GM12865 (cell line): Measurements from ENCODE around the gene SH2B3.
"Not testable (repeated sequence)": the region's sequence is repeated elsewhere in the genome, so short reads cannot be mapped to it uniquely, and the experiment has no call there.

Experiments
- DNase-seq: peaks from one replicate; pipeline ENCODE4 v3.0.0; 2010; ENCODE audit warnings: low read depth
- H3K4me3 ChIP-seq: 2 replicates; pipeline ENCODE4 v1.5.1; 2011; ENCODE audit warnings: mild to moderate bottlenecking, low read depth, low read length, control low read depth
- TF ChIP-seq, protein P1 (sequence below): IDR thresholded peaks from 2 replicates; pipeline ENCODE4 v1.5.1; 2011; ENCODE audit warnings: low read length, control low read depth, low read depth, inconsistent platforms; ENCODE audit not compliant: insufficient read depth; ENCODE audit errors: missing control alignments

Gene SH2B3

DNA sequence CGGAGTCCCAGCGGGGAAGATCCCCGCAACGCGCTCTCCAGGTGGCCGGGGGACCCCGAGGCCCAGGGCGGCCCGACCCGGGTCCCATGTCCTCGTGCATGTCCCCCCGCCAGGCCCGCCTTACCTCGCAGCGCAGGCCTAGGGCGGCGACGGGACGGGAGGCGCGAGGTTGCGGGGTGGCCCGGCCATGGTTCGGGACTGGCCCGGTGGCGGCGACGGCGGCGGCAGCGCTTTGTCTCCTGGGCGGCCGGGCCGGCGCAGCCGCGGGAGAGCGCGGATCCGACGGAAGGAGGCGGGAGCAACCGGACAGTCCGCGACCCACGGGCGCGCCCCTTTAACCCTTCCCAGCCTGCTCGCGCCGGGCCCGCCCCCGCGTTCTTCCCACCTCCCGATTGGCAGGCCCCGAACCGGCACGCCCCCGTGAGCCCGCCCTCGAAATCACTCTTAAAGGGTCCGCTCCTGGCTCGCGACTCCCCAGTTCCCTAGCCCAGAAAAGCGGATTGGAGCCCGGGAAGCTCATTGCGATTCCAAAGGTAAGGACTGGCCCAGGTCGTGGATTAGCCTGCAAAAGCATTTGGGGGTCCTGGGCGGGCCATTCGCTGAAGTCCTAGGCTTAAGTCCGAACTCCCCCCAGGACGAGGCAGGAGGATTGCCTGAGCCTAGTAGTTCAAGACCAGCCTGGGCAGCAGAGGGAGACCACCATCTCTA is 36.8 kb upstream of the SH2B3 start, which contains the start of gene PHETA1:
Gene PHETA1 (minus strand): TSS at position 308 of the 708 bp plus-strand sequence. CDS start 5,668 bp downstream, outside the sequence.
- TF ChIP-seq, protein P1, sequence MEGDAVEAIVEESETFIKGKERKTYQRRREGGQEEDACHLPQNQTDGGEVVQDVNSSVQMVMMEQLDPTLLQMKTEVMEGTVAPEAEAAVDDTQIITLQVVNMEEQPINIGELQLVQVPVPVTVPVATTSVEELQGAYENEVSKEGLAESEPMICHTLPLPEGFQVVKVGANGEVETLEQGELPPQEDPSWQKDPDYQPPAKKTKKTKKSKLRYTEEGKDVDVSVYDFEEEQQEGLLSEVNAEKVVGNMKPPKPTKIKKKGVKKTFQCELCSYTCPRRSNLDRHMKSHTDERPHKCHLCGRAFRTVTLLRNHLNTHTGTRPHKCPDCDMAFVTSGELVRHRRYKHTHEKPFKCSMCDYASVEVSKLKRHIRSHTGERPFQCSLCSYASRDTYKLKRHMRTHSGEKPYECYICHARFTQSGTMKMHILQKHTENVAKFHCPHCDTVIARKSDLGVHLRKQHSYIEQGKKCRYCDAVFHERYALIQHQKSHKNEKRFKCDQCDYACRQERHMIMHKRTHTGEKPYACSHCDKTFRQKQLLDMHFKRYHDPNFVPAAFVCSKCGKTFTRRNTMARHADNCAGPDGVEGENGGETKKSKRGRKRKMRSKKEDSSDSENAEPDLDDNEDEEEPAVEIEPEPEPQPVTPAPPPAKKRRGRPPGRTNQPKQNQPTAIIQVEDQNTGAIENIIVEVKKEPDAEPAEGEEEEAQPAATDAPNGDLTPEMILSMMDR = no peak

DNA sequence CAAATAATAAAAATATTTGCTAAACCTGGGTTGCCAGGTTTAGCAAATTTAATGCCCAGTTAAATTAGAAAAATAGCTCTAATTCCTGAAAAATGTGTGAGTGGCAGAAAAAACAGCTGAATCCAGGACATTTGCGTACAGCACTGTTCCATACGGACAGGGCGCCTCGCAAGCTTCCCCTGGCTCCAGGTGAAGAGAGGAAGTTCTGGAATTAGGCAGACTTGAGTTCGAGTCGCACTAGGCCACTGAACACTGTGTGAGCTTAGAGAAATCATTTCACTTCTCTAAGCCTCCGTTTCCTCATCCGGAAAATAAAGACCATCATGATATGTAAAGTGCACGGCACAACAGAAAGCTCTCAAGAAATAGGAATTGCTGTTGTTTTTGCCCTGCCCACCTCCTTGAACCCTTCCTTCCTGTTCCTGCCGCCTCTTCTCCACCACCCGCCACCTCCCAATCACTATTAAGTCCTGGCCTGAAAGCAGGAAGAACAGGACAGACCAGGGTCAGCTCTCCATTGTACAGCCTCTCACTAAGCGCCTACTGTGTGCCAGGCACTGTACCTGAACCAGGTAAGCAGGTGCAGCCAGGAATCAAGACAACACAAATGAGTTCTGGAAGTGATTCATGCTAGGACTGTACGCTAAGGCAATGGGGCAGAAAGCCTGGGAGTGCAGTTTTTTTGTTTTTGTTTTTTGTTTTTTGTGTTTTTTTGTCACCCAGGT is 36.1 kb upstream of the SH2B3 start:
- DNase-seq = no peak
- H3K4me3 ChIP-seq = peak overlapping the region; percentile 66
- TF ChIP-seq, protein P1 = no peak

More for the DNA sequence above, 36.8 kb upstream of the SH2B3 start, which contains the start of gene PHETA1:
- peak within 1 kb of the TSS; percentile 66 for H3K4me3 ChIP-seq
- peak; percentile 87 for DNase-seq

DNA sequence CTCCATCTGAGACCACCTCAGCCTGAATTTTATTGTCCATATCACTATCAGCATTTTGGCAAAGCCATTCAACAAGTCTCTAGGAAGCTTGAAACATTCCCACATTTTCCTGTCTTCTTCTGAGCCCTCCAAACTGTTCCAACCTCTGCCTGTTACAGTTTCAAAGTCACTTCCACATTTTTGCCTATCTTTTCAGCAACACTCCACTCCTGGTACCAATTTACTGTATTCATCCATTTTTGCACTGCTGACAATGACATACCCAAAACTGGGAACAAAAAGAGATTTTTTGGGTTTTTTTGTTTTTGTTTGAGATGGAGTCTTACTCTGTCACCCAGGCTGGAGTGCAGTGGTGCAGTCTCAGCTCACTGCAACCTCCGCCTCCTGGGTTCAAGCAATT is 32.5 kb upstream of the SH2B3 start:
- not testable (repeated sequence) for H3K4me3 ChIP-seq, DNase-seq

DNA sequence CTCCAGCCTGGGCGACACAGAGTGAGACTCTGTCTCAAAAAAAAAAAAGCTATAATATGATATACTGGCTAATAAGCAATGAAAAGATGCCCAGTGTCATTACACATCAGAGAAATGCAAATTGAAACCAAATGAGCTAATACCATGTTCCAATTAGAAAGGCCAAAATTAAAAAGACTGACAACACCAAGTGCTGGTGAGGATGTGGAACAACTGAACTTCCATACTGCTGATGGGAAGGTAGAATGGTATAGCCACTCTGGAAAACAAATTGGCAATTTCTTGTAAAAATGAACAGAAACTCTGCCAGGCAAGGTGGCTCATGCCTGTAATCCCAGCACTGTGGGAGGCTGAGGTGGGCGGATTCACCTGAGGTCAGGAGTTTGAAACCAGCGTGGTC is 28.3 kb upstream of the SH2B3 start:
- no peak overlapping the region for H3K4me3 ChIP-seq
- DNase-seq = no peak
- TF ChIP-seq, protein P1 = no peak

DNA sequence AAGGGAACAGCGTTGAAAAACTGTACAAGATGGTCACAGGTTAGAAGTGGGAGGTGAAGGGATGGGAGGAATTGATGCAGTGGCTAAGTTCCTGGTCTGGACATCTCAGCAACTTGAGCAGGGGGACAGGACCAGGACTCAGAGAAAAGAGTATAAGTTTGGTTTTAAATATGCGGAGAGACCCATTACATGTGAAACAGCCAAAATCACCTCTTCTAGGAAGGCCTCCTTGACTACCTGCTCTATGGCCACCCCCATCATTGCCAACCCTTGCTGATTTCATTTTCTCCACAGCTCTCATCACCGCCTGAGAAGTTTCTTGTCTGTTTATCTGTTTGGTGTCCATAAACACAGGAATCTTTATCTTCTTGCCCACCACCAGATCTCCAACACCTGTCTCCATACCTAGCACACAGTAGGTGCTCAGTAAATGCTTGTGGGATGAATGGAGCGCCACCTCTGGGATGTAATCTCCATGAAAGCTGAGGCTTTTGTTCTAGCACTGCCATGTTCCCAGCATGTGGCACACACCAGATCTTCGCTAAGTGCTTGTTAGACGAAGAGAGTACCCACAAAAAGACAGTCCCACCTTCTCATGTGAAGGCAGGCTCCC is 25.7 kb upstream of the SH2B3 start:
- no peak overlapping the region for H3K4me3 ChIP-seq
- TF ChIP-seq, protein P1 = no peak
- DNase-seq = no peak

DNA sequence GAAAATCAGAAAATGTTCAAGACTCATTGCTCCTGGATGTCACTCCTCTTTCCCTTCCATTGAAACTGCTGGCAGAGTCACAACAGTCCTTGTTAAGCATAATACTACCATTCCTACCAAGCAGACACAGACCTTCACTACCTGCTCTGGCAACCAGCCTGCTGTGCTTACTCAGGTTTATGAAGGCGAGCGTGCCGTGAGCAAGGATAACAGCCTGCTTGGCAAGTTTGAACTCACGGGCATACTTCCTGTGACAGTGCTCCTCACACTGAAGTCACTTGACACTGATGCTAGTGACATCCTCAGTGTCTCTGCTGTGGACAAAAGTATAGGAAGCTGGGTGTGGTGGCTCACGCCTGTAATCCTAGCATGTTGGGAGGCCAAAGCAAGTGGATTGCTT is 21.1 kb upstream of the SH2B3 start:
- no peak for DNase-seq
- TF ChIP-seq, protein P1 = no peak
- no peak overlapping the region for H3K4me3 ChIP-seq

DNA sequence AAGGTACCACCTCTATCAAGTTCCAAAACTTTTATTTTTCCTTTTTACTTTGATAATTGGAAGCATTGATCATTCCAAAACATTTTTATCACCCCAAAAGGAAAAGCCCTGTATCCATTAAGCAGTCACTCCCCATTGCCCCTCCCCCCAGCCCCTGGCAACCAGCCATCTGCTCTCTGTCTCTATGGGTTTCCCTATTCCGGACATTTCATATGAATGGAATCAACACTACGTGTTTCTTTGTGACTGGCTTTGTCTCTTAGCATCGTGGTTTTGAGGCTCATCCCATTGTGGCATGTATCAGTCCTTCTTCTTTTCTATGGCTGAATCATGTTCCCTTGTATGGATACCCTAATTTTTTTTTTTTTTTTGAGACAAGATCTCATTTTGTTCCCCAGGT is 18.8 kb upstream of the SH2B3 start:
- DNase-seq = no peak
- TF ChIP-seq, protein P1 = no peak
- no peak overlapping the region for H3K4me3 ChIP-seq
